IMR-90 (cell line): ENCODE data around the gene C3. TPM values are rescaled to one million over a fixed set of nuclear protein-coding genes. Genes with fewer than 3 reads are reported as not detected.
A peak's percentile ranks its signal among the peaks of the same experiment; 100 is the strongest.

Source experiments
- ATAC-seq: fragments of 200-7000 bp; cut with Tn5 transposase; 2 replicates; pipeline ENCODE4 v1.9.1; 2020; ENCODE audit warnings: low read depth, mild to moderate bottlenecking, moderate library complexity
- BruUV-seq: library from RNA; stranded (reverse); fragments of 400-500 nt; replicated peaks from 2 replicates; lab custom pipeline; 2021; lab: Mats Ljungman, UMichigan
- CTCF ChIA-PET: fragments of 300-600 bp; formaldehyde crosslinking; extraction: SDS; loops from one replicate; lab custom pipeline; 2021; ENCODE audit warnings: antibody characterized with exemption; lab: Yijun Ruan, JAX
- POLR2A ChIA-PET: fragments of 300-600 bp; sonication (Branson Sonifier 250); formaldehyde crosslinking; loops from one replicate; lab custom pipeline; 2022; ENCODE audit warnings: antibody characterized with exemption; ENCODE audit not compliant: unreplicated experiment; lab: Charles Lee
- DNase-seq: peaks from one replicate; pipeline ENCODE4 v3.0.0; 2013
- H2AFZ ChIP-seq: replicated peaks from 2 replicates; pipeline ENCODE3; 2013; ENCODE audit warnings: low read length, mild to moderate bottlenecking; ENCODE audit not compliant: poor library complexity
- H2AK5ac ChIP-seq: 2 replicates; pipeline ENCODE4 v1.6.1; 2013; ENCODE audit warnings: low read depth, low read length, inconsistent platforms
- H2AK9ac ChIP-seq: replicated peaks from 2 replicates; pipeline ENCODE3; 2013; ENCODE audit warnings: mild to moderate bottlenecking, low read depth, low read length, moderate library complexity; ENCODE audit not compliant: poor library complexity
- H2BK120ac ChIP-seq: 2 replicates; pipeline ENCODE4 v1.6.1; 2013; ENCODE audit warnings: low read depth, low read length, inconsistent platforms
- H2BK15ac ChIP-seq: 3 replicates; pipeline ENCODE4 v1.6.1; 2013; ENCODE audit warnings: low read depth, low read length, inconsistent platforms
- H2BK20ac ChIP-seq: 2 replicates; pipeline ENCODE4 v1.6.1; 2013; ENCODE audit warnings: low read depth, mild to moderate bottlenecking, inconsistent platforms, low read length, moderate library complexity
- H2BK5ac ChIP-seq: 2 replicates; pipeline ENCODE4 v1.6.1; 2013; ENCODE audit warnings: mild to moderate bottlenecking, low read depth, low read length, inconsistent platforms; ENCODE audit not compliant: poor library complexity, severe bottlenecking
- H3K14ac ChIP-seq: replicated peaks from 2 replicates; pipeline ENCODE4 v1.6.1; 2013; ENCODE audit warnings: low read depth, low read length, inconsistent platforms
- H3K18ac ChIP-seq: 2 replicates; pipeline ENCODE4 v1.6.1; 2013; ENCODE audit warnings: low read depth, low read length, control low read depth
- H3K23ac ChIP-seq: 2 replicates; pipeline ENCODE4 v1.6.1; 2013; ENCODE audit warnings: low read depth, low read length, inconsistent platforms
- H3K27ac ChIP-seq: 2 replicates; pipeline ENCODE4 v1.5.1; 2013; ENCODE audit warnings: mild to moderate bottlenecking, control low read depth, low read length; ENCODE audit not compliant: insufficient read depth
- H3K27me3 ChIP-seq: 2 replicates; pipeline ENCODE4 v1.6.1; 2013; ENCODE audit warnings: low read length; ENCODE audit not compliant: control insufficient read depth, insufficient read depth
- H3K36me3 ChIP-seq: 2 replicates; pipeline ENCODE4 v1.6.1; 2013; ENCODE audit warnings: low read length, mixed read lengths; ENCODE audit not compliant: control insufficient read depth, insufficient read depth
- H3K4ac ChIP-seq: 2 replicates; pipeline ENCODE4 v1.6.1; 2013; ENCODE audit warnings: low read depth, low read length, inconsistent platforms
- H3K4me1 ChIP-seq: 2 replicates; pipeline ENCODE4 v1.6.1; 2013; ENCODE audit warnings: low read length, mixed read lengths; ENCODE audit not compliant: control insufficient read depth, insufficient read depth
- H3K4me2 ChIP-seq: 2 replicates; pipeline ENCODE4 v1.6.1; 2013; ENCODE audit warnings: low read depth, mild to moderate bottlenecking, control low read depth, low read length, moderate library complexity
- H3K4me3 ChIP-seq: 2 replicates; pipeline ENCODE4 v1.5.1; 2013; ENCODE audit warnings: low read depth, mild to moderate bottlenecking, control low read depth, low read length, moderate library complexity; ENCODE audit not compliant: insufficient read depth
- H3K56ac ChIP-seq: 2 replicates; pipeline ENCODE4 v1.6.1; 2013; ENCODE audit warnings: low read length, inconsistent platforms; ENCODE audit not compliant: insufficient read depth; ENCODE audit errors: extremely low read depth
- H3K79me1 ChIP-seq, 2 experiments: 2 replicates each; pipeline ENCODE4 v1.6.1; 2013; ENCODE audit warnings: low read length in 2 of 2, inconsistent platforms in 1 of 2, low read depth in 1 of 2
- H3K9ac ChIP-seq: 2 replicates; pipeline ENCODE4 v1.6.1; 2013; ENCODE audit warnings: low read depth, low read length, control low read depth
- H3K9me1 ChIP-seq: 2 replicates; pipeline ENCODE4 v1.6.1; 2013; ENCODE audit warnings: low read length, inconsistent platforms; ENCODE audit not compliant: insufficient read depth
- H3K9me3 ChIP-seq: 2 replicates; pipeline ENCODE4 v1.6.1; 2013; ENCODE audit warnings: low read length; ENCODE audit not compliant: control insufficient read depth, insufficient read depth
- H4K20me1 ChIP-seq: 2 replicates; pipeline ENCODE4 v1.6.1; 2013; ENCODE audit warnings: low read length, inconsistent platforms; ENCODE audit not compliant: insufficient read depth
- H4K5ac ChIP-seq: 2 replicates; pipeline ENCODE4 v1.6.1; 2013; ENCODE audit warnings: mild to moderate bottlenecking, low read depth, low read length, control low read depth
- H4K8ac ChIP-seq, 2 experiments: 2 replicates each; pipeline ENCODE4 v1.6.1; 2013; ENCODE audit warnings: low read depth in 2 of 2, low read length in 2 of 2, control low read depth in 1 of 2, inconsistent platforms in 1 of 2
- H4K91ac ChIP-seq: 2 replicates; pipeline ENCODE4 v1.6.1; 2013; ENCODE audit warnings: low read depth, low read length, inconsistent platforms; ENCODE audit not compliant: insufficient read depth
- BHLHE40 ChIP-seq: fragments of 150-350 bp; IDR thresholded peaks from 2 replicates; pipeline ENCODE4 v1.6.1; 2016; ENCODE audit warnings: mild to moderate bottlenecking, low read depth, low read length
- CEBPB ChIP-seq: IDR thresholded peaks from 2 replicates; pipeline ENCODE4 v1.6.1; 2012; ENCODE audit warnings: low read depth, low read length, improper control_type of control experiment
- CHD1 ChIP-seq: IDR thresholded peaks from 2 replicates; pipeline ENCODE4 v1.6.1; 2012; ENCODE audit warnings: low read depth, low read length, improper control_type of control experiment
- CTCF ChIP-seq: conservative IDR thresholded peaks from 2 replicates; pipeline ENCODE4 v1.5.1; 2012; ENCODE audit warnings: mild to moderate bottlenecking, low read depth, low read length, improper control_type of control experiment
- ELK1 ChIP-seq: fragments of 150-350 bp; IDR thresholded peaks from 2 replicates; pipeline ENCODE4 v1.6.1; 2016; ENCODE audit warnings: low read depth, mild to moderate bottlenecking, low read length, moderate library complexity, borderline replicate concordance
- FOS ChIP-seq: fragments of 150-350 bp; IDR thresholded peaks from 2 replicates; pipeline ENCODE4 v1.6.1; 2016; ENCODE audit warnings: low read depth, low read length
- MAFK ChIP-seq: IDR thresholded peaks from 2 replicates; pipeline ENCODE4 v1.6.1; 2012; ENCODE audit warnings: low read depth, low read length, improper control_type of control experiment
- MAZ ChIP-seq: IDR thresholded peaks from 2 replicates; pipeline ENCODE4 v1.6.1; 2012; ENCODE audit warnings: low read depth, mild to moderate bottlenecking, low read length, improper control_type of control experiment, moderate library complexity, borderline replicate concordance
- MXI1 ChIP-seq: IDR thresholded peaks from 2 replicates; pipeline ENCODE4 v1.6.1; 2012; ENCODE audit warnings: low read depth, mild to moderate bottlenecking, low read length, moderate library complexity, borderline replicate concordance
- NFE2L2 ChIP-seq: fragments of 150-350 bp; IDR thresholded peaks from 2 replicates; pipeline ENCODE4 v1.6.1; 2016; ENCODE audit warnings: low read depth, mild to moderate bottlenecking, low read length
- POLR2A ChIP-seq: IDR thresholded peaks from 2 replicates; pipeline ENCODE4 v1.6.1; 2012; ENCODE audit warnings: mild to moderate bottlenecking, low read depth, low read length
- RAD21 ChIP-seq: IDR thresholded peaks from 2 replicates; pipeline ENCODE4 v1.6.1; 2012; ENCODE audit warnings: low read length, improper control_type of control experiment
- RCOR1 ChIP-seq: IDR thresholded peaks from 2 replicates; pipeline ENCODE4 v1.6.1; 2012; ENCODE audit warnings: mild to moderate bottlenecking, low read length, improper control_type of control experiment; ENCODE audit not compliant: insufficient replicate concordance
- RFX5 ChIP-seq: IDR thresholded peaks from 2 replicates; pipeline ENCODE4 v1.8.0; 2012; ENCODE audit warnings: low read depth, mild to moderate bottlenecking, low read length, moderate library complexity
- SMC3 ChIP-seq: fragments of 150-350 bp; IDR thresholded peaks from 2 replicates; pipeline ENCODE4 v1.6.1; 2016; ENCODE audit warnings: low read depth, mild to moderate bottlenecking, antibody characterized with exemption, low read length, moderate library complexity
- USF2 ChIP-seq: fragments of 150-350 bp; IDR thresholded peaks from 2 replicates; pipeline ENCODE4 v1.6.1; 2017; ENCODE audit warnings: mild to moderate bottlenecking, antibody characterized with exemption, low read length, low read depth
- WGBS, 2 experiments: methylation state at CpG; one replicate each; pipeline versions ENCODE4 v1.1.5 to v1.1.7; 2013; ENCODE audit warnings: missing lambda C conversion rate in 2 of 2; ENCODE audit not compliant: insufficient read length in 1 of 2; ENCODE audit errors: extremely low coverage in 2 of 2; 5-methylcytosine and 5-hydroxymethylcytosine counted together
- dilution Hi-C: fragments of 300-500 bp; cut with HindIII; formaldehyde crosslinking; loops from one replicate; pipeline ENCODE4 v1.14.3; 2018; ENCODE audit warnings: low sequenced_read_pairs; ENCODE audit not compliant: unreplicated experiment
- in situ Hi-C: fragments of 300-500 bp; cut with MboI; formaldehyde crosslinking; loops from 3 replicates; pipeline ENCODE4 v1.14.3; 2019; ENCODE audit warnings: low sequenced_read_pairs, inconsistent platforms, mixed read lengths
- intact Hi-C: fragments of 100-400 bp; cut with micrococcal nuclease; formaldehyde crosslinking; loops from 2 replicates; pipeline ENCODE4 v1.10.0; 2022
- polyA plus RNA-seq, 3 experiments: library from polyadenylated mRNA; depleted of rRNA; stranded (reverse); fragments of >200 nt; gene quantifications; 2 replicates each; pipeline ENCODE4 v1.2.3, GENCODE V29; 2012; ENCODE audit warnings: low replicate concordance in 1 of 3
- total RNA-seq: library from RNA; depleted of rRNA; stranded (reverse); fragments of >200 nt; gene quantifications from 2 replicates; pipeline ENCODE4 v1.2.3, GENCODE V29; 2012

C3 gene
- total and polyA plus RNA-seq, 2 of the 4 experiments (the other 2 are of a cell fraction): 0.36 TPM; not detected in 1

- BruUV-seq: no TSS peak
- Histone ChIP-seq H4K20me1 (no peaks in the 10 kb centered on the region), H3K9ac (no peak overlapping the region), H3K56ac (no peak overlapping the region), H2BK5ac (no peak overlapping the region), H3K4me1 (no peaks in the 10 kb centered on the region), H3K4me3 (no peak overlapping the region), H4K8ac (no peak overlapping the region), H3K36me3 (no peaks in the 10 kb centered on the region), H3K9me3 (peaks cover 14% of the 10 kb centered on the region), H2AK9ac (peak overlapping the region; percentile 39), H3K14ac (no peak overlapping the region), H2AK5ac (no peak overlapping the region), H3K23ac (no peak overlapping the region), H2AFZ (peak overlapping the region; percentile 44), H3K27me3 (no peaks in the 10 kb centered on the region), H3K4me2 (no peak overlapping the region), H4K5ac (no peak overlapping the region), H3K4ac (no peak overlapping the region), H2BK15ac (no peak overlapping the region), H3K9me1 (no peaks in the 10 kb centered on the region), H3K18ac (no peak overlapping the region), H2BK20ac (no peak overlapping the region), H4K91ac (no peak overlapping the region), H3K27ac (no peak overlapping the region), H3K79me1 (no peaks in the 10 kb centered on the region), H2BK120ac (no peak overlapping the region)
- CTCF ChIA-PET: no interaction called here
- dilution Hi-C loops (no loop called here), in situ Hi-C loops (no loop called here), intact Hi-C loops (no loop called here)
- ATAC-seq (no peak), DNase-seq (no peak)
- no peak for TF ChIP-seq CTCF
- TF ChIP-seq BHLHE40: no peak
- no peak for TF ChIP-seq POLR2A
- TF ChIP-seq NFE2L2: no peak
- TF ChIP-seq RFX5: no peak
- TF ChIP-seq CEBPB: no peak
- TF ChIP-seq MAFK: no peak
- no peak for TF ChIP-seq CHD1
- no peak for TF ChIP-seq MXI1
- TF ChIP-seq RCOR1: no peak
- TF ChIP-seq USF2: no peak
- TF ChIP-seq FOS: no peak
- no peak for TF ChIP-seq ELK1
- TF ChIP-seq RAD21: no peak
- no peak for TF ChIP-seq MAZ
- TF ChIP-seq SMC3: no peak
- POLR2A ChIA-PET: no interaction called here
- WGBS, 2 experiments: no CpG with 5 or more reads among the region's 8 CpGs
Observed at GRCh38 chr19:6679139-6679538, 41.3 kb downstream of the C3 start.
